NCI-H1092 (cell line): ENCODE results near the gene ZFP37.
"Not testable (repeated sequence)": the region's sequence is repeated elsewhere in the genome, so short reads cannot be mapped to it uniquely, and the experiment has no call there.

Experiments used
- DNase-seq: peaks from one replicate; lab custom pipeline; 2025; lab: John Stamatoyannopoulos, UW

Gene ZFP37

GRCh38 chr9:113056191-113057106 is at the start of gene ZFP37:
Gene ZFP37, minus strand, starts transcription at chr9:113056724. Its CDS starts 36 bp downstream, at chr9:113056688.
- DNase-seq: peak; percentile 92

GRCh38 chr9:113105345-113105744 is 48.8 kb upstream of the ZFP37 start:
- not testable (repeated sequence) for DNase-seq

DNA sequence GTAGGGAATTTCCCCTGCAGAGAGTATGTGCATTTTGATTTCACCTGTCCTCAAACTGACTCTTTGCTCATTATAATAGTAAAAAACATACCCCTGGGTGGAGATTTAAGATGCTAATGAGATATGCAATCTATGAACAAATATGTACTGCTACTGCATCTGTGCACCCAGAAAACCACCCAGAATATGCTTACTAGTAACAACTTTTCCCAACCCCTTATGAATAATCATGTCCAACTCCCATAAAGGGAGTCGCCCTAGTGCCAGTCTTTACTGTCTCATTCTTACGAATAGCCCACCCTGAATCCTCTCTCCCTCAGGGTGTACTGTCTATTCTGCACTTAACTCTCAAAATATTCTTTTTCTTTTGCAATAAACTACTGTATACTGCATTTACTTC is 39.0 kb upstream of the ZFP37 start:
- no peak for DNase-seq

DNA sequence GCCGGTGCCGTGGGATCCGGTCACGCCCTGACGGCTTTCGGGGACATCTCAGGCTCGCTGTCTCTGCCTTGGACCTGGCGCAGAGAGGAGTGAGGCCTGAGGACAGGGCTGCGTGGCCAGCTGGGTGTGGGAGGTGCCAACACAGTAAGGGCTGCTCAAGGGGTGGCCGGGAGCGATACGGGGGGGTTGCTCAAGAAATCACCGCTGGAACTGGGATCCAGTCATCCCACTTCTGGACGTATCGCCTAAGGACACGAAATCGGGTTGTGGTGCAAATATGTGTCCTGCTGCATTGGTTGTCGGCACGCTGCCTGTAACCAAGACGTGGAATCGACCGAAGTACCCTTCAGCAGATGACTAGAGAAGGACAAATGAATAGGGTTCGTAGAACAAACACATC is 33.4 kb upstream of the ZFP37 start:
- DNase-seq: not testable (repeated sequence)

- not testable (repeated sequence) for DNase-seq
Observed at GRCh38 chr9:113089143-113089505, 32.6 kb upstream of the ZFP37 start.

GRCh38 chr9:113088456-113089142 is 32.1 kb upstream of the ZFP37 start:
- peak; percentile 1 for DNase-seq

GRCh38 chr9:113062932-113063310 is 6.4 kb upstream of the ZFP37 start:
- not testable (repeated sequence) for DNase-seq

DNA sequence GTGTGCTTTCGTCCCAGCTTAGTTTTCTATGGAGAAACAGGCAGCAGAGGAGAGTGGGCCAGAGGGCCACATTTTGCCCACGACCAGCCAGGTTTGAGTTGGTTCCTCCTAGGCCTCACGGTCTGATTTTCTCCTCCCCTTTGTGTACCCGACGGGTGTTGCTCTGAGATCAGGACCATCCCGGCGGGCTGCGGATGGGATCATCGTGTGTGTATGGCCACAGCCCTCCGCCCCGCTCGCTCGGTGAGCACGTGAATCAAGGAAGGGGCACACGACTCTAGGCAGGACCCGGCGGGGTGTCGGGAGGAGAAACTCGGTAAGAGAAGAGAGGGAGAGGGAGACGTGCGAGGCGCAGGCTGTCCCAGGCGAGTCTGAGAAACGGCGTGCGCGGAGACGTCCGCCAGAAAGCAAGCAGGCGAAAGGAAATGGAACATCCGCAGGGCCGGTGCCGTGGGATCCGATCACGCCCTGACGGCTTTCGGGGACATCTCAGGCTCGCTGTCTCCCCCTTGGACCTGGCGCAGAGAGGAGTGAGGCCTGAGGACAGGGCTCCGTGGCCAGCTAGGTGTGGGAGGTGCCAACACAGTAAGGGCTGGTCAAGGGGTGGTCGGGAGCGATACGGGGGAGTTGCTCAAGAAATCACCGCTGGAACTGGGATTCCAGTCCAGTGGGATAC is 5.9 kb upstream of the ZFP37 start:
- not testable (repeated sequence) for DNase-seq

DNA sequence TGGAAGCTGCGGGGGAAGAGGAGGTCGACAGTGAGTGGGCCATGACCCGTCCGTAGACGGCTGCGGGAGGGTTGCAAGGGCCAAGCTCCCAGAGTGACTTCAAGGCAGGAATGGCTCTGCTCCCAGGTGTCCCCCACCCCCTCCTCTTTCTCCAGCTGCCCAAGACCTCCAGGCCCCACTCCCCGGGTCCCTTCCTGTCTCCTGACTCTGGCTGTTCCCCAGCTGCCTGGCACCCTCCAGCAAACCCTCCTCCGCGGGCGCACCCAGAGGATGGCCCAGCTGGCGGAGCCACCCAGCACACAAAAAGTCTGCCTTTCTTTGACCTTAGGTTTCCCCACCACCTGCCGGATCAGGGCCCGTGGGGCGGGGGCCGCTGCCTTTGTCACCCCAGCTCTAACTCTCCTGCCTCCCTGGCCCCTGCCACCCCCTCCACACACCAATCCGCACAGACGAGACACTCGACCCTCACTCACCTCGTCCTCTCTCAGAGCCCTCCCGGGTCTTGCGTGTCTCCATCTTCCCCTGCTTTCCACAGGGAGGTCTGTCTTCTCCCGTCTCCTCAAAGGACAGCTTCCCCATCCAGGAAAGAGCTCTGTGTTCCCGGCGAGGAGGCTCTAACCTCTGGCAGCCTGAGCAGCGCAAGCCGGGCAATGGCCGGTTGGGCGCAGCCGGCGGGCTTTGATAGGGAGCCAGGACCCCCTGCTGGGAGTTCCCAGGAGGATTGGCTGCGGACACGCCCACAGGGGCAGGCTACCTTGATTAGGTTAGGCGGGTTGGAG is 4.7 kb upstream of the ZFP37 start:
- DNase-seq: peak; percentile 50

- not testable (repeated sequence) for DNase-seq
Observed at GRCh38 chr9:113059581-113060284, 3.2 kb upstream of the ZFP37 start.

DNA sequence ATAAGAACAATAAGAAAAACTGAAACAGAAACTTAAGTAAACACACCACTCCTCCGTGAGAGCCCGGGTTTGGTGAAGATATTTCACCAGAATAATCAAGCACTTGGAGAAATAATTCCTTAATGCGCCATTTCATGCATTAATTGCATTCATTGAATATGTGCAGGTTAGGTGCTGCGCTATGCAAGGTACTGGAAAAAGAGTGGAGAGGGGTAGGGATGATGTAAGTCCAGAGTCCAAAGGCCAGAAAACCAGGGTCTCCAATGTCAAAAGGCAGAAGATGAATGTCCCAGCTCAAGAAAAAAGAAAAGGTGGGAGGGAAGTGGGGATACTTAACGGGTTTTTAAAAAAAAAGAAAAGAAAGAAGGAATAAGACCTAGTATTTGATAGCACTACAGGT is 669 bp upstream of the ZFP37 start:
- no peak for DNase-seq

DNA sequence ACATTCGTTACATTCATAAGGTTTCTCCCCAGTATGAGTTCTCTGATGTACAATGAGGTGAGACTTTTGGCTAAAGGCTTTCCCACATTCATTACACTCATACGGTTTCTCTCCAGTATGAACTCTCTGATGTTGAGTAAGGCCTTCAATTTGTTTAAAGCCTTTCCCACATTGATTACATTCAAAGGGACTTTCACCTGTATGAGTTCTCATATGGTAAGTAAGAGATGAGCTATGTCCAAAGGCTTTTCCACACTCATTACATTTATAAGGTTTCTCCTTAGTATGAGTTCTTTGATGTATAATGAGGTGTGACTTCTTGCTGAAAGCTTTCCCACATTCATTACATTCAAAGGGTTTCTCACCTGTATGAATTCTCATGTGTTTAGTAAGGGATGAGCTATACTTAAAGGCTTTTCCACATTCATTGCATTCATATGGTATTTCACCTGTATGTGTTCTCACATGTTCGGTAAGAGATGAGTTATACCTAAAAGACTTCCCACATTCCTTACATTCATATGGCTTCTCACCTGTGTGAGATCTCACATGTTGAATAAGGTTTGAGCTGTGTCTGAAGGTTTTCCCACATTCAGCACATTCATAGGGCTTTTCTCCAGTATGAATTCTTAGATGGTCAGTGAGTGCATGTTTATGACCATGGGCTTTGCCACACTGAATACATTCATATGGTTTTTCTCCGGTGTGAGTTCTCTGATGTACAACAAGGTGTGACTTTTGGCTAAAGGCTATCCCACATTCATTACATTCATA is 13.5 kb downstream of the ZFP37 start:
- DNase-seq: no peak

DNA sequence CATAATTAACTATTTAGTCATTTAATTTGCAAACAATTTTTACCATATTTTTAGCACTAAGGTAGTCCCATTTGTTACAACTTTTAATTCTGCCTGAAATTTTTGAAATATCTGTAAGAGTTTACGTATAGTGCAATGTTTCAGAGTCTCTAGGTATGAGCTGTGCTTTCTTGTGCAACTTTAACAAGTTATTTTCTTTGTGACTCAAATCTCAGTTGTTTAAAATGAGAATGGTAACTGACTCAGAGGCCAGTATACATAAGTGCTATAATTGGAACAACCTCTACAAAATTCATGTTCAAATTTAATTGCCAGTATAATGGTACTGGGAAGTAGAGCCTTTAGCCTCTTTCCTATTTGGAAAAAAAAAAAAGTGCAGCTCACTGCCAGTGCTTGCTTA is 30.3 kb downstream of the ZFP37 start:
- no peak for DNase-seq

- DNase-seq: no peak
Observed at GRCh38 chr9:113018247-113018646, 38.3 kb downstream of the ZFP37 start.

DNA sequence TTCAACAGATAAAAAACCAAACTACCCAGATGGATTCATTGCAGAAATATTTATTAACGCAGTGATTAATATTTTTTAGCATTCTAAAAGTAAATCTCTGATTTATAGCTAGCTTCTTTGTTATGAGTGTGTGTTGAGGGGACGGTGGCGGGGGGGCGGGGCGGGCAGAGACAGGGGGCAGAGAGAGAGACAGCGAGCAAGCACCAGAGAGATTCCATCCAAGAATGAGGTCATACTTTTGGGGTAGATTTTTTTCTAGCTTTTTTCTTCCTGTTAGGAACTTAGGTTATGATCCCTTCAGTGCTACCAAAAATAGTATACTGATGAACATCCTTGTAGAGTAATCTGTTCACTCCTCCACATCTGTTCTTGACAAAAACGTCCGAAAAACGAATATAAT is 44.0 kb downstream of the ZFP37 start:
- no peak for DNase-seq

DNA sequence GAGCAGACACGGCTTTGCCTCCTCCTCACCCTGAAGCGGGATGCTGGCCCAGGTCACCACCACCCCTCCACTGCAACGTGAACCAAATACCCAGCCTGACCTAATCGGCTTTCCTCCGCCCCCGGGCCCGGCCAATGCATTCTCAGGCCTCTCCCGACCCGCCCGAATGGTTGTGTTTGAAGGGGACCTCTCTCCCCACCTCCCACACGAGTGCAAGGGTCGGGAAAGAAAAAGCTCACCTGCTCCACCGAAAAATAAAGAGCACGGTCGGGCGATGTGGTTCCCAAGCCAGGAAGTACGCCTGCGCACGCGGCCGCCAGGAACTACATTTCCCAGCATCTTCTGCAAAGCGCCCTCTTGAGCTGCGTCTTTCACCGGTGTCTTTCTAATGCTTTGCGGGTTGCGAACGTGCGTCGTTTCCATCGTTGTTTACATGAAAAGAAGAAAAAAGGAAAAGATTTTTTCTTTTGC is 44.6 kb downstream of the ZFP37 start, which contains the start of gene ZNF883:
ZNF883 (minus strand) TSS at position 282 of the 471 bp plus-strand sequence.
- DNase-seq: peak; percentile 63

DNA sequence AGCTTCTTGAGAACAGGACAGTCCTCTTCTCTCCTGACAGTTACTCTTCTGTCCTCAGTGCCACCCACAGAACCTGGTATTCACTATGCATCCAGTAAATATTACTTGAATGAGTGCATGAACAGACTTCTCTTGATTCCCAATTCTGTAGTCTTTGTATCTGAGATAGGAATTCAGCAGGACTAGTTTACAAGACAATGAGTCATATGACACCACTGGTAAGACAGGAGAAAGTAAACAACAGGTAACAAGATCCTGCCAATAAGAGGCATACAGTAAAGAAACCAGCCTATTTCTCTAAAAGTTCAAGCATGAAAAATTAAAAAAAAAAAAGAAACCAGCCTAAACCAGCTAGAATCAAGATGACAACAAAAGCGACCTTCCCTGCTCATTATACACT is 50.7 kb downstream of the ZFP37 start:
- DNase-seq: no peak

DNA sequence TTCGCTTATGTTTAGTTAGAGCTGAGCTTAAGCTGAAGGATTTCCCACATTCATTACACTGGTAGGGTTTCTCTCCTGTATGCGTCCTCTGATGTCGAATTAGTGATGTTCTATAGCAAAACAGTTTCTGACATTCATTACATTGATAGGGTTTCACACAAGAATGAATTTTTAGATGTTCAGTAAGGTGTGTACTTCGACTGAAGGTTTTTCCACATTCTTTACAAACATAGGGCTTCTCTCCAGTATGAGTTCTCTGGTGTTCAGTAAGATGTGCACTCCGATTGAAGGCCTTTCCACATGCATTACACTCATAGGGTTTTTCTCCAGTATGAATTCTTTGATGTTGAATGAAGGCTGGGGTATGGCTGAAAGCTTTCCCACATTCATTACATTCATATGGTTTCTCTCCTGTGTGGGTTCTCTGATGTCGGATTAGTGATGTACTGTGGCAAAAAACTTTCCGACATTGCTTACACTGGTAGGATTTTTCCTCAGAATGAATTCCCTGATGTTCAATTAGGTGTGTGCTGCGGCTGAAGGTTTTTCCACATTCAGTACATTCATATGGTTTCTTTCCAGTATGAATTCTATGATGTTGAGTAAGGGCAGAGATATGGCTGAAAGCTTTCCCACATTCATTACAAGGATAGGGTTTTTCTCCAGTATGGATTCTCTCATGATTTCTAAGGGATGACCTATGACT is 59.1 kb downstream of the ZFP37 start:
- no peak for DNase-seq
